Amniotic stem cell (primary cell): ENCODE measurements around the gene IGFBP7.
A peak's percentile ranks its signal among the peaks of the same experiment; 100 is the strongest.
"Not testable (repeated sequence)": the region's sequence is repeated elsewhere in the genome, so short reads cannot be mapped to it uniquely, and the experiment has no call there.

ENCODE experiments used
- DNase-seq: peaks from one replicate; lab custom pipeline; 2025; lab: John Stamatoyannopoulos, UW

The IGFBP7 gene

GRCh38 chr4:57073559-57073958 is 36.6 kb downstream of the IGFBP7 start:
- no peak for DNase-seq

GRCh38 chr4:57071326-57071725 is 38.9 kb downstream of the IGFBP7 start:
- DNase-seq, result no peak

GRCh38 chr4:57070461-57070860 is 39.7 kb downstream of the IGFBP7 start:
- DNase-seq, result no peak

- no peak for DNase-seq
Observed at GRCh38 chr4:57068237-57068981, 41.8 kb downstream of the IGFBP7 start.

- DNase-seq, result no peak
Observed at GRCh38 chr4:57065730-57066482, 44.3 kb downstream of the IGFBP7 start.

- peak; percentile 88 for DNase-seq
Observed at GRCh38 chr4:57064811-57065711, 45.1 kb downstream of the IGFBP7 start.

GRCh38 chr4:57064120-57064519 is 46.1 kb downstream of the IGFBP7 start:
- no peak for DNase-seq

GRCh38 chr4:57063518-57063917 is 46.7 kb downstream of the IGFBP7 start:
- no peak for DNase-seq

- DNase-seq, result no peak
Observed at GRCh38 chr4:57061395-57061794, 48.8 kb downstream of the IGFBP7 start.

GRCh38 chr4:57060717-57061067 is 49.5 kb downstream of the IGFBP7 start:
- not testable (repeated sequence) for DNase-seq

GRCh38 chr4:57059890-57060716 is 50.1 kb downstream of the IGFBP7 start:
- no peak for DNase-seq

- no peak for DNase-seq
Observed at GRCh38 chr4:57055886-57056285, 54.3 kb downstream of the IGFBP7 start.

GRCh38 chr4:57053508-57053907 is 56.7 kb downstream of the IGFBP7 start:
- DNase-seq, result no peak

- no peak for DNase-seq
Observed at GRCh38 chr4:57051524-57051923, 58.7 kb downstream of the IGFBP7 start.

GRCh38 chr4:57051095-57051494 is 59.1 kb downstream of the IGFBP7 start:
- DNase-seq, result no peak

- no peak for DNase-seq
Observed at GRCh38 chr4:57048590-57049304, 61.4 kb downstream of the IGFBP7 start.

- DNase-seq, result not testable (repeated sequence)
Observed at GRCh38 chr4:57047046-57047445, 63.1 kb downstream of the IGFBP7 start.

GRCh38 chr4:57044996-57045395 is 65.2 kb downstream of the IGFBP7 start:
- no peak for DNase-seq

- DNase-seq, result no peak
Observed at GRCh38 chr4:57044279-57044678, 65.9 kb downstream of the IGFBP7 start.

GRCh38 chr4:57043347-57044251 is 66.6 kb downstream of the IGFBP7 start:
- DNase-seq, result no peak
